ENCODE results near the gene MRI1.
A peak's percentile ranks its signal among the peaks of the same experiment; 100 is the strongest.
"Not testable (repeated sequence)": the region's sequence is repeated elsewhere in the genome, so short reads cannot be mapped to it uniquely, and the experiment has no call there.

The MRI1 gene

GRCh38 chr19:13762635-13763235, 1.6 kb upstream of the MRI1 start:
- no peak for TF ChIP-seq POLR2A (IDR thresholded peaks at IDR 0.05; ENCODE audit: low read depth, low read length)
- no peak for TF ChIP-seq TAF1 (IDR thresholded peaks at IDR 0.05; ENCODE audit: borderline replicate concordance, low read depth, low read length)
- TF ChIP-seq POLR2AphosphoS5 (IDR thresholded peaks at IDR 0.05; ENCODE audit: low read depth, low read length) = no peak
- FAIRE-seq (no peak), DNase-seq (ENCODE audit: insufficient read length) (no peak)

GRCh38 chr19:13763265-13763664, 1.1 kb upstream of the MRI1 start:
- no peak for DNase-seq (ENCODE audit: insufficient read length)
- no peak for FAIRE-seq
- no peak for TF ChIP-seq POLR2AphosphoS5 (IDR thresholded peaks at IDR 0.05; ENCODE audit: low read depth, low read length)
- TF ChIP-seq TAF1 (IDR thresholded peaks at IDR 0.05; ENCODE audit: borderline replicate concordance, low read depth, low read length) = no peak
- TF ChIP-seq POLR2A (IDR thresholded peaks at IDR 0.05; ENCODE audit: low read depth, low read length) = no peak

- FAIRE-seq (no peak), DNase-seq (ENCODE audit: insufficient read length) (no peak)
- TF ChIP-seq POLR2AphosphoS5 (IDR thresholded peaks at IDR 0.05; ENCODE audit: low read depth, low read length) (no peak), TAF1 (IDR thresholded peaks at IDR 0.05; ENCODE audit: borderline replicate concordance, low read depth, low read length) (no peak), POLR2A (IDR thresholded peaks at IDR 0.05; ENCODE audit: low read depth, low read length) (no peak)
Observed at GRCh38 chr19:13764821-13765394, 586 bp downstream of the MRI1 start.

GRCh38 chr19:13765395-13766094, 1.2 kb downstream of the MRI1 start:
- no peak for TF ChIP-seq POLR2AphosphoS5 (IDR thresholded peaks at IDR 0.05; ENCODE audit: low read depth, low read length)
- FAIRE-seq (no peak), DNase-seq (ENCODE audit: insufficient read length) (no peak)

- no peak for FAIRE-seq
- no peak for DNase-seq (ENCODE audit: insufficient read length)
- TF ChIP-seq TAF1 (IDR thresholded peaks at IDR 0.05; ENCODE audit: borderline replicate concordance, low read depth, low read length) = no peak
- no peak for TF ChIP-seq POLR2AphosphoS5 (IDR thresholded peaks at IDR 0.05; ENCODE audit: low read depth, low read length)
- no peak for TF ChIP-seq POLR2A (IDR thresholded peaks at IDR 0.05; ENCODE audit: low read depth, low read length)
Observed at GRCh38 chr19:13766095-13766481, 1.8 kb downstream of the MRI1 start.

GRCh38 chr19:13768510-13768909, 4.2 kb downstream of the MRI1 start:
- DNase-seq (ENCODE audit: insufficient read length) (no peak), FAIRE-seq (no peak)
- TF ChIP-seq POLR2A (IDR thresholded peaks at IDR 0.05; ENCODE audit: low read depth, low read length) = no peak

- DNase-seq (ENCODE audit: insufficient read length) (no peak), FAIRE-seq (no peak)
- TF ChIP-seq POLR2A (IDR thresholded peaks at IDR 0.05; ENCODE audit: low read depth, low read length) (no peak), TAF1 (IDR thresholded peaks at IDR 0.05; ENCODE audit: borderline replicate concordance, low read depth, low read length) (no peak), POLR2AphosphoS5 (IDR thresholded peaks at IDR 0.05; ENCODE audit: low read depth, low read length) (no peak)
Observed at GRCh38 chr19:13770013-13770635, 5.8 kb downstream of the MRI1 start.

GRCh38 chr19:13774217-13775191, 10.2 kb downstream of the MRI1 start, which contains the start of gene C19orf53:
Gene C19orf53 (plus strand): TSS chr19:13774456. CDS start chr19:13774478, 22 bp downstream.
- DNase-seq (ENCODE audit: insufficient read length) (peak; percentile 94), FAIRE-seq (peak; percentile 99)
- TF ChIP-seq POLR2A (IDR thresholded peaks at IDR 0.05; ENCODE audit: low read depth, low read length) (peak; percentile 82; the same call in 1 of the 2 replicates), POLR2AphosphoS5 (IDR thresholded peaks at IDR 0.05; ENCODE audit: low read depth, low read length) (peak; percentile 87), TAF1 (IDR thresholded peaks at IDR 0.05; ENCODE audit: borderline replicate concordance, low read depth, low read length) (peak; percentile 71; the same call in 1 of the 2 replicates)

GRCh38 chr19:13778398-13778797, 14.1 kb downstream of the MRI1 start:
- DNase-seq (ENCODE audit: insufficient read length) = no peak
- no peak for FAIRE-seq
- TF ChIP-seq POLR2AphosphoS5 (IDR thresholded peaks at IDR 0.05; ENCODE audit: low read depth, low read length) = no peak
- no peak for TF ChIP-seq TAF1 (IDR thresholded peaks at IDR 0.05; ENCODE audit: borderline replicate concordance, low read depth, low read length)
- TF ChIP-seq POLR2A (IDR thresholded peaks at IDR 0.05; ENCODE audit: low read depth, low read length) = no peak

- FAIRE-seq (no peak), DNase-seq (ENCODE audit: insufficient read length) (no peak)
- peak; percentile 73; the same call in 1 of the 2 replicates for TF ChIP-seq POLR2AphosphoS5 (IDR thresholded peaks at IDR 0.05; ENCODE audit: low read depth, low read length)
- no peak for TF ChIP-seq TAF1 (IDR thresholded peaks at IDR 0.05; ENCODE audit: borderline replicate concordance, low read depth, low read length)
- peak; percentile 26; the same call in 1 of the 2 replicates for TF ChIP-seq POLR2A (IDR thresholded peaks at IDR 0.05; ENCODE audit: low read depth, low read length)
Observed at GRCh38 chr19:13778847-13779246, 14.5 kb downstream of the MRI1 start.

GRCh38 chr19:13779794-13780193, 15.5 kb downstream of the MRI1 start:
- DNase-seq (ENCODE audit: insufficient read length); FAIRE-seq: not testable (repeated sequence)

Measured in GM12892 (cell line).